Ramos (cell line): ENCODE measurements around the gene CIT.

Experiments used
- in situ Hi-C: fragments of 300-500 bp; cut with MboI; formaldehyde crosslinking; loops from one replicate; pipeline ENCODE4 v1.14.3; 2022; ENCODE audit warnings: low sequenced_read_pairs; ENCODE audit not compliant: unreplicated experiment

Gene CIT

GRCh38 chr12:119817546-119818343, 59.4 kb downstream of the CIT start:
- in situ Hi-C loops: no loop called here

DNA sequence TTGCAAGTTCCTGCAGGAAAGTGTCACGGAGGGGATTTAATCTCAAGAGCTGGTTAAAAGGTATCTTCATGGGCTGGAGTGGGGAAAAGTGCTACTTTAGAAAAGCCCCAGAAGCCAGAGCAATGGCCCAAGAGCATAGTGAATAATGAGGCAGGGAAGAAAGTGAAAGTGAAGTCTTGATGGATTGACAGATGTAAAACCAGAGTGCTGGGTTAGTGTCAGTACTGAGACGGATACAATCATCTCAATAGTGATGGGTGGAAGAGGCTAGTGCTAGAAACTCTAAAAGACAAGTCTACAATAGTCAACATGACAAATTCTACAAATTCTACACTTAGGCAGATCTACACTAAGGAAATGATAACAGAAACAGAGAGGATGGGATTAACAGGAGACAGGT, 68.1 kb downstream of the CIT start:
- in situ Hi-C loops: no loop called here

- in situ Hi-C loops: no loop called here
Measured at GRCh38 chr12:119808441-119808840, 68.7 kb downstream of the CIT start.

DNA sequence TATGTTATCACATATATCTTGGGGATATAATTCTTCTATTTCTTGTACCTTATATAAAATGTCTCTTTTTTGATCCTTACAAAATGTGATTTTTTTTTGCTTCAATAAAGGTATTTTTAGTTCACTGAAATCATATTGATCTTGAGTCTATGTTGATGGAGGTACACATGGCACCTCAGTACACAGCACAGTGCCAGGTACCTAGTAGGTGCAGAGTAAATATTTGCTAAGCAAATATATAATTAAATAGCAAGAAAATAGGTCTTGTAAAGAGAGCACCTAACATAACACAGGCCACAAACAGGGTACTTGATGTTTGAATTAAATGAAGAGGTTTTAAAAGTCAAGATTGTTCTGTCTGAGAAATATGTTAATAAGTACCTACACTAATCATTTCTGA, 69.7 kb downstream of the CIT start:
- in situ Hi-C loops: no loop called here

GRCh38 chr12:119804011-119804641, 73.0 kb downstream of the CIT start:
- in situ Hi-C loops: no loop called here

DNA sequence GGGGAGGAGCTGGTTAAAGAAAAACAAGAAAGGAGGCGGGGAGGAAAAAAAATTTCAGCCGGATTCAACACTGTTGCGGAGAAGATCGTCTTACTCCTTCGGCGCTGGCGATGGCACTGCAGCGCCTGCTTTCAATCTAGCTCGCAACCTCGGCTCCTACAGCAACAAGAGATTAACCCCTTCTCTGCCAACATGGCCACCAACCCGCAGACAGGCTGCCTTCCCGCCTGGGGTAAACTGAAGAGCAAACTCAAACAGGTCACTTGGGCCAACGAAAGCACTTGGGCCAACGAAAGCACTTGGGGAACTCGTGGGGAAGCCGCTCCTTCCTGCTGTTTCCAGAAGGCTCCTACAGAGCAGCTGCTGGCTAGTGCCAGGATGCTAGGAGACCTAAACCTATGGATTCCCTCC, 73.7 kb downstream of the CIT start:
- in situ Hi-C loops: no loop called here

- in situ Hi-C loops: no loop called here
Measured at GRCh38 chr12:119802472-119802871, 74.6 kb downstream of the CIT start.

DNA sequence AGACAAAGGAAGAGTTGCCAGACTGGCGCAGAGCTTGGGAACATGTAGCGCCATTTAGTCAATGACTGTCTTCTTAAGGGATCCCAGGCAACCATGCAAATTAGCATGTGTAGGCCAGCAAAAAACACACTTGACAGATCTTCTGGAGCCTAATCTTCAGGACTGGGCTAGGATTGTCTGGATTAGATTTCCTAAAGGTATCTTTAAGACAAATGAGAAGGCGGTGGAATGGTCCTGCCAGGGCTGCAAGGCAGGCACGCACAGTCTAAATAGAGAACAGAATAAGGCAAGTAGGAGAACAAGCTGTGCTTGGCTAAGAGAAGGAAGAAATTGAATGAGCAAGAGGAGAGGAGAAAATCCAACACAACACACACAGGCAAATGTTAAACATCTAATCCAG, 80.0 kb downstream of the CIT start:
- in situ Hi-C loops: no loop called here

- in situ Hi-C loops: no loop called here
Measured at GRCh38 chr12:119796292-119796691, 80.8 kb downstream of the CIT start.

DNA sequence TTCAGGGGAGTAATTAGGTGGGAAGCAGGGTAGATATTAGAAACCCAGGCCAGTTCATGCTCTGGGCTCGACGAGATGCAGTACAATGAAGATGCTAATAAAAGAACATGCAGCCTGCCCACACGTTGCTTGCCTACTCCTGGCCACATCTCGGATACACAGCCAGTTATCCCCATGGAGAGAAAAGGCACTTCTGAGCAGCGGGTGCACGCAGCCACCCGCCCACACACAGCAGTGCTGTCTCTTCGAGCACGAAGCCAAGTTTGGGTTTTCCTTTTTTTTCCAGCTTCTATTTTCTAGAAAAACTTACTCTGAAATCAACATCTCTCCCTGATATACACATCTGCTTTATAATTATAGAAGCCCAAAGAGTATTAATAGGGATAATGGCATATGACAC, 85.7 kb downstream of the CIT start:
- in situ Hi-C loops: no loop called here

- in situ Hi-C loops: no loop called here
Measured at GRCh38 chr12:119788786-119789185, 88.3 kb downstream of the CIT start.

DNA sequence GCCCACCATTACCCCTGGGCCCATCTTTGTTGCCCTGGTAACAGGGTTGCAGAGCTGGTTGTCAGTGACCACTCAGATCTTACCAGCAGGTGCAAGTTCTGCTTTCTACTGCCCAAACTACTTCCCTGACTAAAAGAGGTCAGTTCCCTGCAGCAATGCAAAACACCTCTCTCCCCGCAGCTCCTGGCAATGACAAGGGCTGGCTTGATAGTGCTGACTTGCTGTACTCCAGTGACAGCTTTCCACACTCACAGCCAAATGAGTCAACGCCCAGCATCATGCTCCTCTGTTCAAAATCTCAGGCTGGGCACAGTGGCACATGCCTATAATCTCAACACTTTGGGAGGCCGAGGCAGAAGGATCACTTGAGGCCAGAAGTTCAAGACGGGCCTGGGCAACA, 90.6 kb downstream of the CIT start:
- in situ Hi-C loops: no loop called here

DNA sequence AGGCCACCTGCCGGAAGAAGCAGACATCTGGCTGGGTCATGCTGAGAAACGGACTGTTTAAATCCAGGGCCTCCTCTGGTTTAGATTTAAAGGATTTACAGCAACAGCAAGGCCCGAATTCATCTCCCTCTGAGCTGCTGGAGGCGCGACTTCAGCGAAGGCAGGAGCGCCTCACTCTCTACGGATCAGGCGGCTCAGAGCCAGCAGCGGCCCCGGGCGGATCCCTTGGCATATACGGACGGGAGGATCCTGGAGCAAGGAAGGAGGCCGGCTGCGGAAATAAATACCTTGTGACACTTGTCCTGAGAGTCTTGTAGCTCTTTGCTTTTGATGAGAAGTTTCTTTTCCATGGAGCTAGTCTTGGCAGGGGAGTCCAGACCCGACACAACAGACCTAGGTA, 92.4 kb downstream of the CIT start:
- in situ Hi-C loops: no loop called here

GRCh38 chr12:119783787-119784186, 93.3 kb downstream of the CIT start:
- in situ Hi-C loops: no loop called here

GRCh38 chr12:119781804-119782203, 95.3 kb downstream of the CIT start:
- in situ Hi-C loops: no loop called here

GRCh38 chr12:119780786-119781434, 96.2 kb downstream of the CIT start:
- in situ Hi-C loops: no loop called here

DNA sequence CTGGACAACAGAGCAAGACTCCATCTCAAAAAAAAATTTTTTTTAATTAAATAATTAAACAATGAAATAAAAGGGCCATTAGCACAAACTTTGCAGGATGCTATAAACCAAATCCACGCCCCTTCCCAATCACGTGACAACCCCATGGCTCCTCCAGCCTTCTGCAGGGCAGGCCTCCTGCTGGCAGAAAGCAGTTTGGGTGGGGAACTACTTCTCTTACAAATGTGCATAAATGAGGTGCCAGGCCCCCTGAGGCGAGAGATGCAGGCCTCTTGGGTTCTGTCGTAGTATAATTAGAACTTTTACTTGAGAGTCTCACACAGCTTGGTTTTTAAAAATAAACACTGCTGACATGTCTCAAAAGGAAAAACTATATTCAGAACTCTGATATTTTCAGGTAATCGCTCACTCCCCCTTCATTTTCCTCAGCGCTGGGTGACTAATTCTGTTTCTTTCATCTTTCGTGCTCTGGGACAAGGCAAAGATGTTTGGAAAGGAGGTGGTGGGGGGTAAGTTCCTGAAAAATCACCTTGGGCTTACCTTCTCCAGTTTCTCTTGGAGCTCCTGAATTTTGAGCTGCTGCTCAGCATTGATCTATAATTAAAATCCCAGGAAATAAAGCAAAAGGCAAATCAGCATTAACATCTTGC, 101.7 kb downstream of the CIT start:
- in situ Hi-C loops: no loop called here

DNA sequence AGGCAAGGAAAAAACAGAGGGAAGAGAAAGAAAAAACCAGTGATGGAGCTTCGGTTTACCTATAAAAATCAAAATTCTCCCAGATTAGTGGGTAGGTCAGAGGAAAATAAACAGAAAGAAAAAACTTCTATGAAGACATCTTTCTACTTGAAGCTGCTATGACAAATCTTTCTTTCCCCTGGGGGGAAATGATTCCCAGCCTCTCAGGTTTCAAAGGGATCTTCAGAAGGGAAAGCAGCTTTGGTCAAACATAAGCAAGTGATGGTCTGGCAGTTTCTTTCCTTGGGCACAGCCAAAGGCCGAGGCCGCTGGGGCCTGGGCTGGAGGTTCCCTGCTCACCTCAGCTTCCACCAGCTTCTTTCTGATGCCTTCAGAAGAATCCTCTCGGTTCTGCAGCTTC, 104.7 kb downstream of the CIT start:
- in situ Hi-C loops: no loop called here

- in situ Hi-C loops: no loop called here
Measured at GRCh38 chr12:119770146-119770545, 107.0 kb downstream of the CIT start.

- in situ Hi-C loops: no loop called here
Measured at GRCh38 chr12:119762619-119763018, 114.5 kb downstream of the CIT start.

DNA sequence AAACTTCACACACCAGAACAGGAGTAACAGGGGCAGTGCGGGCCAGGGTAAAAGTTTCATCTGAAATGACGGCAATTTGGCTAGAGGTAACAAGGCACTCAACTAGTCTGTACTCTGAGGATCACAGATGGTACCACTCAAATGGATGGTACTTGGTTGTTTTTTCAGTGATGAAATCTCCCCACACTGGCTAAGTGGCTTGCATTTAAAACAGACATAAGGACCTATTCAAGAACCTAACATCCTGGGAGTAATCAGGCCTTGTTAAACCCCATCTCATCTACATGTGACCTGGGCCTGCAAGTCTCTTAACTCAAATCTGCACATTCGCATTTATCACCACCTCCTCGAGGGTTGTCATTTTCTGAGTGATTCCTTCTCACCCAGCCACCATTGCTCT, 118.4 kb downstream of the CIT start:
- in situ Hi-C loops: no loop called here
